AG04450 (cell line): ENCODE measurements around the gene OVOL3. TPM values are rescaled to one million over a fixed set of nuclear protein-coding genes. Genes with fewer than 3 reads are reported as not detected.

ENCODE experiments used
- CTCF ChIA-PET: fragments of 300-600, 350-600 bp; formaldehyde crosslinking; extraction: SDS; loops from one replicate; lab custom pipeline; 2022; ENCODE audit warnings: antibody characterized with exemption, inconsistent platforms; lab: Charles Lee
- POLR2A ChIA-PET: fragments of 350-600 bp; formaldehyde crosslinking; extraction: SDS; loops from one replicate; lab custom pipeline; 2021; ENCODE audit warnings: antibody characterized with exemption, inconsistent platforms; lab: Yijun Ruan, JAX
- DNase-seq: peaks from one replicate; pipeline ENCODE4 v3.0.0-alpha.2; 2011; ENCODE audit warnings: low read depth, low spot score
- H3K27ac ChIP-seq: one replicate; pipeline ENCODE4 v1.5.1; 2012; ENCODE audit warnings: low read depth, low read length, control low read depth
- H3K27me3 ChIP-seq: one replicate; pipeline ENCODE4 v1.6.0; 2012; ENCODE audit warnings: low read length; ENCODE audit not compliant: control insufficient read depth, insufficient read depth
- H3K4me3 ChIP-seq: 2 replicates; pipeline ENCODE4 v1.5.1; 2011; ENCODE audit warnings: mild to moderate bottlenecking, low read depth, low read length, control low read depth
- H3K9me3 ChIP-seq: 2 replicates; pipeline ENCODE4 v1.5.1; 2012; ENCODE audit warnings: low read length; ENCODE audit not compliant: control insufficient read depth, insufficient read depth
- polyA plus RNA-seq: library from polyadenylated mRNA; depleted of rRNA; stranded (reverse); fragments of >200 nt; gene quantifications from 2 replicates; pipeline ENCODE4 v1.2.3, GENCODE V29; 2011
- TF ChIP-seq, protein P1 (sequence below): IDR thresholded peaks from 2 replicates; pipeline ENCODE4 v1.5.1; 2011; ENCODE audit warnings: low read depth, low read length, control low read depth, inconsistent platforms

Gene OVOL3
- polyA plus RNA-seq, 1 experiment: not detected

- TF ChIP-seq, protein P1, sequence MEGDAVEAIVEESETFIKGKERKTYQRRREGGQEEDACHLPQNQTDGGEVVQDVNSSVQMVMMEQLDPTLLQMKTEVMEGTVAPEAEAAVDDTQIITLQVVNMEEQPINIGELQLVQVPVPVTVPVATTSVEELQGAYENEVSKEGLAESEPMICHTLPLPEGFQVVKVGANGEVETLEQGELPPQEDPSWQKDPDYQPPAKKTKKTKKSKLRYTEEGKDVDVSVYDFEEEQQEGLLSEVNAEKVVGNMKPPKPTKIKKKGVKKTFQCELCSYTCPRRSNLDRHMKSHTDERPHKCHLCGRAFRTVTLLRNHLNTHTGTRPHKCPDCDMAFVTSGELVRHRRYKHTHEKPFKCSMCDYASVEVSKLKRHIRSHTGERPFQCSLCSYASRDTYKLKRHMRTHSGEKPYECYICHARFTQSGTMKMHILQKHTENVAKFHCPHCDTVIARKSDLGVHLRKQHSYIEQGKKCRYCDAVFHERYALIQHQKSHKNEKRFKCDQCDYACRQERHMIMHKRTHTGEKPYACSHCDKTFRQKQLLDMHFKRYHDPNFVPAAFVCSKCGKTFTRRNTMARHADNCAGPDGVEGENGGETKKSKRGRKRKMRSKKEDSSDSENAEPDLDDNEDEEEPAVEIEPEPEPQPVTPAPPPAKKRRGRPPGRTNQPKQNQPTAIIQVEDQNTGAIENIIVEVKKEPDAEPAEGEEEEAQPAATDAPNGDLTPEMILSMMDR: no peak
- Histone ChIP-seq H3K27me3 (peaks cover 2% of the 10 kb centered on the region), H3K9me3 (no peaks in the 10 kb centered on the region), H3K4me3 (peak within 1 kb of the TSS; percentile 90), H3K27ac (peak within 1 kb of the TSS; percentile 96)
- CTCF ChIA-PET: interaction anchor here (1.1 kb wide), 1 partner anchor 12 kb away, joined by 4 read pairs; no protein-coding TSS in a partner anchor
- POLR2A ChIA-PET: interaction anchor here (0.6 to 2.0 kb wide), 4 partner anchors 10 to 84 kb away, joined by 3 to 21 read pairs (median 3); partner anchors contain the start of gene ZNF565
- DNase-seq: peak; percentile 86
Measured at GRCh38 chr19:36139473-36140303, 28.7 kb downstream of the OVOL3 start, which contains the start of gene CAPNS1. Gene CAPNS1, plus strand, starts transcription at chr19:36140066. Its CDS starts 946 bp downstream, at chr19:36141012.

DNA sequence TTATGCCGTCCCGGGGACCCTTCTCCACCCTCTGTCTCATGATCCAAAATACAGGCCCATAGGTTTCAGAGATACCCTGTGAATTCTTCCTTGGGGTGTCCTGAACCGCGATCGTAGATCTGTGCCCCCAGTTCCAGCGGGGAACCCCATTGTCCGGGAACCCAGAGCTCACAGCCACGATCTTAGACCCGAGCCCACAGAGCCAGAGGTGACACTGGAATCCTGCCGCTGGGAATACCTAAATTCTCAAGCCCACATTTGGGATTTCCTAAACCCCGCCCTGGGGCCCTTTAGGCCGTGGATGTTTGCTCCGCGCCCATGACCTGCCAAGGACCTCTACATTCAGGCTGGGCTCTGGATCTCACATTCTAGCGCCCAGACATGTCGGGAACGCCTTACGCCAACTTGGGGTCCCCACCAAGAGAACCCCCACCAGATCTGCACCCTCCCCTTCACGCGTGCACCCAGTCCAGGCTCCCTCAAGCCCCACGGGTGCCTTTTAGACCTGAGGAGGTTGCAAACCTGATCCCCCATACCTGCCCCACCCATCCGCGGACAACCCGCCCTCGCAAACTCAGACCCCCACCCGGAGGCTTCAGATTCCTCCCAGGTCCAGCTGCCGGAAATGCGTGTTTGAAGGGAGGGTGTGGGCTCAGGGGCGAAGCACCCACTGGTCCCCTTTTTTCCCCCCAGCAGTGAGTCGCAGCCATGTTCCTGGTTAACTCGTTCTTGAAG lies 29.5 kb downstream of the OVOL3 start:
- DNase-seq: no peak
- TF ChIP-seq, protein P1: no peak
- Histone ChIP-seq H3K27ac (peak overlapping the region; percentile 96), H3K9me3 (no peaks in the 10 kb centered on the region), H3K27me3 (no peaks in the 10 kb centered on the region), H3K4me3 (peak overlapping the region; percentile 90)
- ChIA-PET POLR2A (interaction anchor here (1.0 to 2.0 kb wide), 3 partner anchors 10 to 74 kb away, joined by 3 to 21 read pairs (median 3); partner anchors contain the start of gene ZNF565), CTCF (interaction anchor here (0.6 to 1.1 kb wide), 2 partner anchors 13 to 256 kb away, joined by 4 read pairs; no protein-coding TSS in a partner anchor)

DNA sequence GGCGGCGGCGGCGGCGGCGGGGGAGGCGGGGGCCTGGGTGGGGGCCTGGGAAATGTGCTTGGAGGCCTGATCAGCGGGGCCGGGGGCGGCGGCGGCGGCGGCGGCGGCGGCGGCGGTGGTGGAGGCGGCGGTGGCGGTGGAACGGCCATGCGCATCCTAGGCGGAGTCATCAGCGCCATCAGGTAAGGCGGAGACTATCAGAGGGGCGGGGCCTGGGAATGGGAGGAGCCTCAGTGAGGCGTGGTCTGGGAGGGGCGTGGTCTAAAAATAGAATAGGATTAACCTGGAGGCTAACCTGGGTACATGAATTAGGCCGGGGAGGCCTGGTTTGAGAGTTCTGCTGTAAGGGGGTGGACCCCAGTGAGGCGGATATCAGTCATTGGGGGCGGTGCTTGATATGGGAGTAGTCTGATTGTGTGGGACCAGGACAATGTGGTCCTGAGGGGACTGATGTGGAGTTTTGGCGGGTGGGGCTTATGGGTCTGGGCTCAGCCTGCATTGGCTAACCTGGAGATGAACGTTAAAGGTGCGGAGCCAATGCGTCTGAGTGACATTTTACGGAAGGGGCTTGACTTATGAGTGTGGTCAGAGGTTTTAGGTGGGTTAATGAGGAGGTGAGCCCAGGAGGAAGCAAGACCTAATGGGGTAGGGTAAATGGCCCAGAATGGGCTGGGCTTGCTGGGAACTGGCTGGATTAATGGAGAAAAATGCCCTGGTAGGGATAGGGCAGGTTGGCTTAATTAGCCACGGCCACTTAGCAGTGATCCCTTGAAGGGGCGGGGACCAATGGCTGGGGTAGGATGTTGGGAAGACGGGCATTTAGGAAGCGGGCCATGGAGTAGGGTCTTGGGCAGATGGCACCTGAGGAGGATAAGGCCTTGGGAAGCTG lies 30.3 kb downstream of the OVOL3 start:
- TF ChIP-seq, protein P1: no peak
- H3K27ac ChIP-seq: peak overlapping the region; percentile 96
- H3K4me3 ChIP-seq: peak overlapping the region; percentile 90
- ChIA-PET POLR2A (interaction anchor here (2.0 kb wide), 1 partner anchor 13 kb away, joined by 21 read pairs; no protein-coding TSS in a partner anchor), CTCF (interaction anchor here (0.6 kb wide), 1 partner anchor 257 kb away, joined by 4 read pairs; no protein-coding TSS in a partner anchor)
- H3K9me3 ChIP-seq: no peaks in the 10 kb centered on the region
- no peaks in the 10 kb centered on the region for H3K27me3 ChIP-seq
- peak; percentile 32 for DNase-seq

- no peaks in the 10 kb centered on the region for H3K9me3 ChIP-seq
- ChIA-PET POLR2A (interaction anchor here (0.6 kb wide), 1 partner anchor 31 kb away, joined by 11 read pairs; no protein-coding TSS in a partner anchor), CTCF (no interaction called here)
- H3K27ac ChIP-seq: no peak overlapping the region
- no peaks in the 10 kb centered on the region for H3K27me3 ChIP-seq
- H3K4me3 ChIP-seq: no peak overlapping the region
- TF ChIP-seq, protein P1: no peak
- no peak for DNase-seq
Measured at GRCh38 chr19:36142046-36142445, 31.1 kb downstream of the OVOL3 start.
